ENCODE measurements around the gene MUL1.

GRCh38 chr1:20538227-20538626, 30.3 kb upstream of the MUL1 start:
- TF ChIP-seq, protein P1, sequence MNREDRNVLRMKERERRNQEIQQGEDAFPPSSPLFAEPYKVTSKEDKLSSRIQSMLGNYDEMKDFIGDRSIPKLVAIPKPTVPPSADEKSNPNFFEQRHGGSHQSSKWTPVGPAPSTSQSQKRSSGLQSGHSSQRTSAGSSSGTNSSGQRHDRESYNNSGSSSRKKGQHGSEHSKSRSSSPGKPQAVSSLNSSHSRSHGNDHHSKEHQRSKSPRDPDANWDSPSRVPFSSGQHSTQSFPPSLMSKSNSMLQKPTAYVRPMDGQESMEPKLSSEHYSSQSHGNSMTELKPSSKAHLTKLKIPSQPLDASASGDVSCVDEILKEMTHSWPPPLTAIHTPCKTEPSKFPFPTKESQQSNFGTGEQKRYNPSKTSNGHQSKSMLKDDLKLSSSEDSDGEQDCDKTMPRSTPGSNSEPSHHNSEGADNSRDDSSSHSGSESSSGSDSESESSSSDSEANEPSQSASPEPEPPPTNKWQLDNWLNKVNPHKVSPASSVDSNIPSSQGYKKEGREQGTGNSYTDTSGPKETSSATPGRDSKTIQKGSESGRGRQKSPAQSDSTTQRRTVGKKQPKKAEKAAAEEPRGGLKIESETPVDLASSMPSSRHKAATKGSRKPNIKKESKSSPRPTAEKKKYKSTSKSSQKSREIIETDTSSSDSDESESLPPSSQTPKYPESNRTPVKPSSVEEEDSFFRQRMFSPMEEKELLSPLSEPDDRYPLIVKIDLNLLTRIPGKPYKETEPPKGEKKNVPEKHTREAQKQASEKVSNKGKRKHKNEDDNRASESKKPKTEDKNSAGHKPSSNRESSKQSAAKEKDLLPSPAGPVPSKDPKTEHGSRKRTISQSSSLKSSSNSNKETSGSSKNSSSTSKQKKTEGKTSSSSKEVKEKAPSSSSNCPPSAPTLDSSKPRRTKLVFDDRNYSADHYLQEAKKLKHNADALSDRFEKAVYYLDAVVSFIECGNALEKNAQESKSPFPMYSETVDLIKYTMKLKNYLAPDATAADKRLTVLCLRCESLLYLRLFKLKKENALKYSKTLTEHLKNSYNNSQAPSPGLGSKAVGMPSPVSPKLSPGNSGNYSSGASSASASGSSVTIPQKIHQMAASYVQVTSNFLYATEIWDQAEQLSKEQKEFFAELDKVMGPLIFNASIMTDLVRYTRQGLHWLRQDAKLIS (CRISPR knock-in tag; IDR thresholded peaks at IDR 0.05; ENCODE audit: borderline replicate concordance), result no peak
- TF ChIP-seq TCF7 (CRISPR knock-in tag; IDR thresholded peaks at IDR 0.05; ENCODE audit: low read depth) (no peak), JUN (CRISPR knock-in tag; IDR thresholded peaks at IDR 0.05) (no peak)

Measured in WTC11 (cell line).